ENCODE measurements around the gene SMYD5.

The SMYD5 gene

DNA sequence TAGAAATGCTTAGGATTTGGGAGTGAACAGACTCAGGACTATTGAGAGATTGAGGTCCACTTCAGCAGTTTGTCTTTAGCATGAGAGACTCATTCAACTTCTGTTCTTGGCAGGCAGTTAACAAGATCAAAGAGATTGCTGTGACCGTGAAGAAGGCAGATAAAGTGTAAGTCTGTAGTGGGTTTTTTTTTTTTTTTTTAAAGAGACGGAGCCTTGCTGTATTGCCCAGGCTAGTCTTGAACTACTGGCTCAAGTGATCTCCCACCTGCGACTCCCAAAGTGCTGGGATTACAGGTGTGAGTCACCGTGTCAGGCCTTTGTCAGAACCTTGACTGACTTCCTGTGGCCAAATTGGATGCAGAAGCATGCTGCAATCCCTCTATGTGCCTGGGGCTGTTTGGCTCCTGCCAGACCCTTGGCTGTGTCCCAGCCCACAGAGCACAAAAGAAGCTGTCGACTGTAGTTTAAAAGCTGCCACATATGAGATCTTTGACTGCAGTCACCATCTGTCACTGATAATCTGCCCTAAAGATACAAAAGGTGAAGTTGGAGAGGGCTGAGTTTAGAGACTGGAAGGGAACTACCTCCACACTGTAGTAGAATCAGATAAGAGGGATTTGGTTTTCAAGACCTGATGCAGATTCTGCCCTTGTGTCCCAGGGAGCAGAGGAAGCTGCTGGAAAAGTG is 30.0 kb downstream of the SMYD5 start:
- no peak for DNase-seq

GRCh38 chr2:73244580-73244979 is 30.5 kb downstream of the SMYD5 start:
- no peak for DNase-seq

DNA sequence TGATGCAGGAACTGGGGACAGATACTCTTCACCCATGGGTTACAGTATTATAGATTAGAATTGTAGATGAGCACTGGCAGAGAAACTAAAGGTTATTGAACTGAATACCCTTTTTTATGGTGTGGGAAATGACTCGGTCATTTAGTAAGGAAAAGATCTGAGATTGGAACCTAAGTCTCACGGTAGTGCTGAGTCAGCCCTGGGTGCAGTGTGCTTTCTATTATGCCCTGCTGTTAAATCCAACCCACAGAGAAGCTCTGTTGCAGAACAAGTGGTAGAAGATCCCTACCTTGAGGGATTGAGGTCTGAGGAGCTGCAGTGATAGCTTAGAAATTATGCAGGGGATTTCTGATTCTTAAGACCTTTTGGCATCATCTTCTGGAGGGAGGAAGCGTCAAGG is 32.8 kb downstream of the SMYD5 start:
- DNase-seq = no peak

GRCh38 chr2:73249636-73250035 is 35.6 kb downstream of the SMYD5 start:
- no peak for DNase-seq

DNA sequence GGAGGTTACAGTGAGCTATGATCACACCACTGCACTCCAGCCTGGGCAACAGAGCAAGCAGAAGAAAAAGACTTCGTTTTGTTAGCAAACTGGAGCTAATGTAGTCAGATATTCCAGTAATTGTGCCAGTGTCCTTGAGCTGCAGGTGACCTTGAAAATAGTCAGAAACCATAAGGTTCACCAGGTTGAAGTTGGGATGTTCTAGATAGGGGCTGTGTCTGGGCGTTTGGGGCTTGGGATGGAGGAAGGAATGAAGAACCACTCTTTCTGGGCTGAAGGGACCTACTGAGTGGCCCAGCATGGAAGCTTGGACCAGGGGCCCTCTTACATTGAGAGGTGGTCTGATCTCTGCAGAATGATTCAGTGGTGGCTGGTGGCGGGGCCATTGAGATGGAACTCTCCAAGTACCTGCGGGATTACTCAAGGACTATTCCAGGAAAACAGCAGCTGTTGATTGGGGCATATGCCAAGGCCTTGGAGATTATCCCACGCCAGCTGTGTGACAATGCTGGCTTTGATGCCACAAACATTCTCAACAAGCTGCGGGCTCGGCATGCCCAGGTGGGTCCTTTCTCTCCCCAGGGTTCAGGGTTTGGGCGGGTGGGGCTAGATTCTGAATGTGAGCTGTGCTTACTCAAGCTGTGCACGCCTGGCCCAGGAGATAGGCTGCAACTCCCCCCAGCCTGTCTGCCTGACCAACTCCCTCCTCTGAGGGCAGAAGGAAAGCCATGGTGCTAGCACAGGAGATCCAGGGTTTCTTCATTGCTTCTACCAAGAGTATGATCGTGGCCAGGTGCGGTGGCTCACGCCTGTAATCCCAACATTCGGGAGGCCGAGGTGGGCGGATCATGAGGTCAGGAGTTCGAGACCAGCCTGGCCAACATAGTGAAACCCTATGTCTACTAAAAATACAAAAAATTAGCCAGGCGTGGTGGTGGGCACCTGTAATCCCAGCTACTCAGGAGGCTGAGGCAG is 37.1 kb downstream of the SMYD5 start:
- DNase-seq = no peak

- no peak for DNase-seq
Measured at GRCh38 chr2:73252238-73253027, 38.4 kb downstream of the SMYD5 start.

- no peak for DNase-seq
Measured at GRCh38 chr2:73253400-73253799, 39.4 kb downstream of the SMYD5 start.

DNA sequence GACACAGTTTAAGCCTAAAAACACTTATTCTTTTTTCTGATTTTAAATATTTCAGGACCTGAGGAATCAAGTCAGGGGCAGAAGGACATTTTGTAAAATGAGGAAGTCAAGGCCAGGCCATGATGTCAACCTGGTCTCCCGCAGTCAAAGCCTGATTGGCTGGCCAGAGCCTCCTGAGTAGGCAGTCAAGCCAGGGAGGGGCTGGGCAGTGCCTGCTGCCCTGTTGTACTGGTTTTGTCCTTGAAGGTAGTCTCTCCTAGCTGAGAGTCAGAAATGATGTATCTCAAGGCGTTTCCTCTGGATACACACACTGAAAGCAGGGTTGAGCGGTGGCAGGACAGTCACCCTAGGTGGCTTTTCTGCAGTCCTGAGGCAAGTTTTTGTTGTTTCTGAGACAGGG is 39.9 kb downstream of the SMYD5 start:
- no peak for DNase-seq

DNA sequence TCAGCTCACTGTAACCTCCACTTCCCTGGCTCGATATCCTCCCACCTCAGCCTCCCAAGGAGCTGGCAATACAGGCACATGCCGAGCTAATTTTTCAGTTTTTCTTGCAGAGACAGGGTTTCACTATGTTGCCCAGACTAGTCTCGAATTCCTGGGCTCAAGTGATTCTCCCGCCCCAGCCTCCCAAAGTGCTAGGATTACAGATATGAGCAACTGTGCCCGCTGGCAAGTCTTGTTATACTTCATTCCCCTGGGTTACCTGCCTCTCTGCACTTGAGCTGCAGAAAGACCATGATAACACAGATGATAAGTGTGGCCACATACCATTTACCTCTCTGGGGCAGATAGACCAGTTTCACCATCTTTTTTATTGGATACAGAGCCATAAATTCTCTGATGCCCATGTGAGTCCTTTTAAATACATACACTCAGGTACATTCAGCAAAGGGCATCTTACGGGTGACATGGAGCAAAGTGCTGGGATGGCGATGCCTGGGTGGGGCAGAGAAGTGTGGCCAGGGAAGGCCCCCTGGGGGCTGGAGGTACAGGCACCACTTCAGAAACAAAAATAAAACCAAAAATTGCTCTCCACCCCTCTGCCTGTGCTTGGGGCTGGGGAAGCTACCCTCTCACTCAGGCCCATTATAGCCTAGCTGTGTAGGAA is 40.4 kb downstream of the SMYD5 start:
- no peak for DNase-seq

- DNase-seq = no peak
Measured at GRCh38 chr2:73255007-73255644, 41.1 kb downstream of the SMYD5 start.

- no peak for DNase-seq
Measured at GRCh38 chr2:73255907-73256617, 42.0 kb downstream of the SMYD5 start.

GRCh38 chr2:73256618-73256922 is 42.5 kb downstream of the SMYD5 start:
- no peak for DNase-seq

GRCh38 chr2:73257021-73257420 is 43.0 kb downstream of the SMYD5 start:
- no peak for DNase-seq

- no peak for DNase-seq
Measured at GRCh38 chr2:73257425-73258125, 43.5 kb downstream of the SMYD5 start.

DNA sequence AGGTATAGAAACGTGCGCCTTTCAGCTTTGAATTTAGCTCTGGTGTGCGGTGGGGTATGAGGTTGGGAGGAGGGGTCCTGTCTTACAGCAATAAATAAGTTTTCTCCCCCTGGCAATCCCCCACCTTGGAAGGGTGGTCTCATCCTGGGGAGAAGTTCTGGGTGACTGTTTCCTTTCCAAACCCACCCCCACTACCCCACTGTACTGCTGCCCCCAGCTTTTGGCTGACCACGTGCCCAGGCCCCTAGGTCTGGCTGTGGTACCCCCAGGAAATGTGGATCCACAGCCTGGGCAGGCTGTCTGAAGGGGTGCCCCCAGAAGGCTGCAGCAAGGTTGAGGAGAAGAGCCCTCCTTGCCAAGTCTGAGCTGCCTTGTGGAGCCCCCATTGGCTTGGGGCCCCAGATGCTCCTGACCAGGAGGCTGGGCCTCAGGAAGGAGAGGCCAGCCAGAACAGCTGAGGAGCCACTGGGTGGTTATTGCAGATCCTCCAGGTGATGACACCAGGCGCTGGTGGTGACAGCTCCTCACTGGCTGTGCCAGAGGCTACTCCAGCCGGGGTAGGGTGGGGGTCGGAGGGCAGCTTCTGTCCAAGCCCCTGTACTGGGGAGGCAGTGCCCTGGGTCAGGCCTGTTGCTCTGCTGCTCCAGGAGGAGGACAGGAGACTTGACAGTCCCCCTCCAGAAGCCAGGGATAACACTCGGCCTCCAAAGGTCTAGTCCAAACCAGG is 44.3 kb downstream of the SMYD5 start:
- no peak for DNase-seq

DNA sequence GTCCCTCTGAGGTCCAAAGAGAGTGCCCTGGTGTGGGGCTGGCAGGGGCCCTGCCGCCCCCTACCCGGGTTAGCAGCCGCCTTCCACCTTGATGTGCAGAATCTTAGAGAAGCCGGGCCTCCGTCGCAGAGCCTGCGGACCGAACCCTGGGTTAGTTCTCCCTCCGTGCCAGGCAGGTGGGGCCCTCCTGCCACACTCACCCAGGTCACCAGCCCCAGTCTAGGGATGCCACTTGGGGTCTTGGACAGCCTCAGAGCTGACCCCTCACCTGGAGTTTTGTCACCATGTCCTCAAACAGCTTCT is 44.8 kb downstream of the SMYD5 start:
- no peak for DNase-seq

DNA sequence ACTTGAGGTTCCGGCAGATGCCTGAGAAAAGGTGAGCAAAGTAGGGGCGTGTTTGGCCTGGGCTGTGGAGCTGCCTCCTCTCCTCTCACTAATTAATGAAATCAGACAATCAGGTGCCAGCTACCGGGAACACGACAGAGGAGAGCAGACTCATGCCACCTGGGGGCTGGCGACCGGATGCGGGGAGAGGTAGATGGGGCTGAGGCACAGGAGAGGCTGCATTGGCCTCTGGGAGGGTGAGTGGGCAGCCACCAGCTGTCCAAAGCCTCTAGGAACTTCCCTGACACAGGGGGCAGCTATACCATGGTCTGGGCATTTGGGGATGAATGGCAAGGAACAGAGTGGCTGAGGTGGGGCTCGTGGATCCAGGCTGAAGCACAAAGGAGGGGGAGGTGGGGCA is 45.2 kb downstream of the SMYD5 start:
- no peak for DNase-seq

GRCh38 chr2:73259704-73260337 is 45.8 kb downstream of the SMYD5 start:
- DNase-seq = no peak

GRCh38 chr2:73260338-73260984 is 46.4 kb downstream of the SMYD5 start:
- no peak for DNase-seq
